Transverse colon (tissue), 3 donors: ENCODE measurements around the gene RPRD2.

Experiments used
- CTCF ChIP-seq, 5 experiments: fragments of 200-600 bp in 3 of 5; fragments of 450-650 bp in 2 of 5; sonication (generic) in 3 of 5; IDR thresholded peaks; 1 replicate in 2 of 5; 2 replicates in 3 of 5; pipeline ENCODE4 v1.5.1; 2016 to 2017; ENCODE audit warnings: antibody characterized with exemption in 5 of 5, inconsistent platforms in 3 of 5, mild to moderate bottlenecking in 2 of 5, moderate library complexity in 1 of 5
- EP300 ChIP-seq: sonication (generic); formaldehyde crosslinking; IDR thresholded peaks from one replicate; pipeline ENCODE4 v1.6.1; 2017; ENCODE audit warnings: antibody characterized with exemption, low read depth

GRCh38 chr1:150474869-150475268 lies 110.9 kb downstream of the RPRD2 start:
- TF ChIP-seq CTCF (IDR thresholded peaks at IDR 0.05) (no peak), EP300 (no peak)
